Measurements from ENCODE around the gene SLC23A2.

Gene SLC23A2

DNA sequence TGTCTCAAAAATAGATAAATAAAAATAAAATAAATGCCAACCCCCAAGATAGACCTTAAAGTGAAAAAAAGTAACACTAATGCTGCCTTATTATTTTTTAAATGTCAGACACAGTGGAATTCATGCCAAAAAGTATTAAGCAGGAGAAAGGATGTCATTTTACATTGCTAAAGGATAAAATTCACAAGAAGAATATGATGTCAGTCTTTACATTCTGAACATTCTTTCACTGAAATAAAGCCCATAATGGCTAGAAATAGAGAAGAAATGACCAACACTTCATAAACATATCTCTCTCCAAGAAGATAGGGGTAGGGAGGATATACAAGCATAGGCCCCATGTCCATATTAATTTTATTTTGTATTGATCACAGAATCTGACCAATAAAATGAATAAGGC, 47.4 kb downstream of the SLC23A2 start:
- TF ChIP-seq EZH2phosphoT487 (IDR thresholded peaks at IDR 0.05; ENCODE audit: low read depth), result no peak
- TF ChIP-seq, protein P1, sequence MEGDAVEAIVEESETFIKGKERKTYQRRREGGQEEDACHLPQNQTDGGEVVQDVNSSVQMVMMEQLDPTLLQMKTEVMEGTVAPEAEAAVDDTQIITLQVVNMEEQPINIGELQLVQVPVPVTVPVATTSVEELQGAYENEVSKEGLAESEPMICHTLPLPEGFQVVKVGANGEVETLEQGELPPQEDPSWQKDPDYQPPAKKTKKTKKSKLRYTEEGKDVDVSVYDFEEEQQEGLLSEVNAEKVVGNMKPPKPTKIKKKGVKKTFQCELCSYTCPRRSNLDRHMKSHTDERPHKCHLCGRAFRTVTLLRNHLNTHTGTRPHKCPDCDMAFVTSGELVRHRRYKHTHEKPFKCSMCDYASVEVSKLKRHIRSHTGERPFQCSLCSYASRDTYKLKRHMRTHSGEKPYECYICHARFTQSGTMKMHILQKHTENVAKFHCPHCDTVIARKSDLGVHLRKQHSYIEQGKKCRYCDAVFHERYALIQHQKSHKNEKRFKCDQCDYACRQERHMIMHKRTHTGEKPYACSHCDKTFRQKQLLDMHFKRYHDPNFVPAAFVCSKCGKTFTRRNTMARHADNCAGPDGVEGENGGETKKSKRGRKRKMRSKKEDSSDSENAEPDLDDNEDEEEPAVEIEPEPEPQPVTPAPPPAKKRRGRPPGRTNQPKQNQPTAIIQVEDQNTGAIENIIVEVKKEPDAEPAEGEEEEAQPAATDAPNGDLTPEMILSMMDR (IDR thresholded peaks at IDR 0.05; ENCODE audit: low read depth, low read length), result no peak
- no peaks in the 10 kb centered on the region for H3K9me3 ChIP-seq (ENCODE audit: insufficient read depth, low read length)
- no peaks in the 10 kb centered on the region for H3K27me3 ChIP-seq (ENCODE audit: low read depth, low read length)
- H3K36me3 ChIP-seq (replicated peaks; ENCODE audit: low read depth, low read length), result peaks cover 6% of the 10 kb centered on the region
- no peak overlapping the region for H3K27ac ChIP-seq (ENCODE audit: low read length)
- H3K4me3 ChIP-seq (ENCODE audit: low read length), result no peak overlapping the region
- no peak overlapping the region for H3K4me2 ChIP-seq (ENCODE audit: low read length)
- H3K9ac ChIP-seq (ENCODE audit: low read length), result no peak overlapping the region
- peaks cover 10% of the 10 kb centered on the region for H3K79me2 ChIP-seq (ENCODE audit: low read length)
- H4K20me1 ChIP-seq (ENCODE audit: insufficient read depth, low read length), result no peaks in the 10 kb centered on the region
- no peak overlapping the region for H2AFZ ChIP-seq (ENCODE audit: low read depth, low read length)
- peaks cover 38% of the 10 kb centered on the region for H3K4me1 ChIP-seq (ENCODE audit: low read length)

- Histone ChIP-seq H2AFZ (ENCODE audit: low read depth, low read length) (no peak overlapping the region), H3K9me3 (ENCODE audit: insufficient read depth, low read length) (no peaks in the 10 kb centered on the region), H3K4me3 (ENCODE audit: low read length) (no peak overlapping the region), H3K4me2 (ENCODE audit: low read length) (no peak overlapping the region), H4K20me1 (ENCODE audit: insufficient read depth, low read length) (no peaks in the 10 kb centered on the region), H3K36me3 (replicated peaks; ENCODE audit: low read depth, low read length) (peaks cover 14% of the 10 kb centered on the region), H3K27ac (ENCODE audit: low read length) (no peak overlapping the region), H3K27me3 (ENCODE audit: low read depth, low read length) (peaks cover 10% of the 10 kb centered on the region), H3K79me2 (ENCODE audit: low read length) (peaks cover 10% of the 10 kb centered on the region), H3K4me1 (ENCODE audit: low read length) (peaks cover 40% of the 10 kb centered on the region), H3K9ac (ENCODE audit: low read length) (no peak overlapping the region)
- no peak for TF ChIP-seq EZH2phosphoT487 (IDR thresholded peaks at IDR 0.05; ENCODE audit: low read depth)
- TF ChIP-seq, protein P1 (IDR thresholded peaks at IDR 0.05; ENCODE audit: low read depth, low read length), result no peak
Measured at GRCh38 chr20:4952229-4952628, 49.1 kb downstream of the SLC23A2 start.

GRCh38 chr20:4951299-4951698, 50.0 kb downstream of the SLC23A2 start:
- Histone ChIP-seq H3K4me2 (ENCODE audit: low read length) (no peak overlapping the region), H3K27ac (ENCODE audit: low read length) (no peak overlapping the region), H3K27me3 (ENCODE audit: low read depth, low read length) (peaks cover 13% of the 10 kb centered on the region), H2AFZ (ENCODE audit: low read depth, low read length) (no peak overlapping the region), H3K9me3 (ENCODE audit: insufficient read depth, low read length) (no peaks in the 10 kb centered on the region), H3K4me1 (ENCODE audit: low read length) (peaks cover 46% of the 10 kb centered on the region), H3K4me3 (ENCODE audit: low read length) (no peak overlapping the region), H3K36me3 (replicated peaks; ENCODE audit: low read depth, low read length) (peaks cover 17% of the 10 kb centered on the region), H3K9ac (ENCODE audit: low read length) (no peak overlapping the region), H3K79me2 (ENCODE audit: low read length) (peaks cover 7% of the 10 kb centered on the region; the same call in 1 of the 2 replicates), H4K20me1 (ENCODE audit: insufficient read depth, low read length) (no peaks in the 10 kb centered on the region)
- TF ChIP-seq, protein P1 (IDR thresholded peaks at IDR 0.05; ENCODE audit: low read depth, low read length), result no peak
- no peak for TF ChIP-seq EZH2phosphoT487 (IDR thresholded peaks at IDR 0.05; ENCODE audit: low read depth)

DNA sequence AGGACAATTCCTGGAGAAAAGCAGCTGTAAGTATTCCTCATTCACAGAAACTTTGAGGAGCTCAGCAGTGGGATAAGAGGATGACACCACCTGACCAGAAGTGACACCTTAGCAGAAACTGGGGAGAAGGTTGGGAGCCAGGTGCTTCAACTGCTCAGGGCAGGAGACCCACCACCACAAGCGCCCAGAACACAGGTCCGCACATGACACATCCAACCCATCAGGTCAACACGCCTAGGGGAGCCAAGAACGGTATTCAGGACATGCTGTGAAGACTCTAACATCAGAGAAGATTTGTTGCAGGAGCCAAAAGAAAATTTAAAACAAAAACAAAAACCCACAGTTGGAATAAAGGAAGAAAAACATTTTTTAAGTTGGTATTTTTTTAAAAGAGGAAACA, 50.5 kb downstream of the SLC23A2 start:
- Histone ChIP-seq H3K79me2 (ENCODE audit: low read length) (peaks cover 7% of the 10 kb centered on the region; the same call in 1 of the 2 replicates), H3K27me3 (ENCODE audit: low read depth, low read length) (peaks cover 18% of the 10 kb centered on the region), H3K27ac (ENCODE audit: low read length) (no peak overlapping the region), H3K9ac (ENCODE audit: low read length) (no peak overlapping the region), H3K4me2 (ENCODE audit: low read length) (no peak overlapping the region), H3K36me3 (replicated peaks; ENCODE audit: low read depth, low read length) (peaks cover 17% of the 10 kb centered on the region), H3K9me3 (ENCODE audit: insufficient read depth, low read length) (no peaks in the 10 kb centered on the region), H2AFZ (ENCODE audit: low read depth, low read length) (no peak overlapping the region), H3K4me1 (ENCODE audit: low read length) (peaks cover 46% of the 10 kb centered on the region), H3K4me3 (ENCODE audit: low read length) (no peak overlapping the region), H4K20me1 (ENCODE audit: insufficient read depth, low read length) (no peaks in the 10 kb centered on the region)
- no peak for TF ChIP-seq EZH2phosphoT487 (IDR thresholded peaks at IDR 0.05; ENCODE audit: low read depth)
- TF ChIP-seq, protein P1 (IDR thresholded peaks at IDR 0.05; ENCODE audit: low read depth, low read length), result no peak
